ENCODE measurements around the gene TSHZ1.
"Not testable (repeated sequence)": the region's sequence is repeated elsewhere in the genome, so short reads cannot be mapped to it uniquely, and the experiment has no call there.

Gene TSHZ1

DNA sequence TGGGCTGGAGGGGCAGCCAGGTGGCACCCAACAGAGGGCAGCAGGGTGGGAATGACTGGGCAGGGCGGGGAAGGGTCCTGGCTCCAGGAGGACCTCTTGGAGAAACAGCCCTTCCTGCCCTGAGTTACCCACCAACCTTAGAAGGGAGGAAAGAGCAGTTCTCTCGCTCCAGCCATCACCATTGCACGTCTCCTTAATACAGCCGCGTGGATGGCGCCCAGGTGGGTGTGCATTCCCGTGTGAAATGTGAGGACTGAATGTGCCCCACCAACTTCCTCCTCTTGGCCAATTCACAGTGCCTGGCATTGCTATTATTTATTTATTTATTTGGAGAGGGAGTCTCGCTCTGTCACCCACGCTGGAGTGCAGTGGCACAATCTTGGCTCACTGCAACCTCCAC is 109.9 kb downstream of the TSHZ1 start:
- no peak for DNase-seq

DNA sequence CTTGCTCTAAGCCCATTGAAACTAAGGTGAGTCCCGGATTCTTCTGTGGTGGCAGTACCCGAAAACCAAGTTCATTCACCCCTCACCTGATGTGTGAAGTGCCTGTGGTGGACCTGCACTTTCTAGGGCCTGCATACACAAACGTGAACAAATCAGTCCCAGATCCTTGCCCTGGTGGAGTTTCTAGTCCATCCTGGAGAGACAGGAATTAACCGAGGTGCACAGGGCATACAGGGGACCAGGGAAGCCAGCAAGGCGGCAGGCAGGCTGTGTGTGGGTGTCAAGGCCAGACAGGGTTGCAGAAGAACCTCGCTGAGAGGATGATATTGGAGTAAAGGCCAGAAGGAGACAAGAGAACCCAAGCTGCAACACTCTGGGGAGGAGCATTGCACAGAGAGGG is 110.8 kb downstream of the TSHZ1 start:
- no peak for DNase-seq

DNA sequence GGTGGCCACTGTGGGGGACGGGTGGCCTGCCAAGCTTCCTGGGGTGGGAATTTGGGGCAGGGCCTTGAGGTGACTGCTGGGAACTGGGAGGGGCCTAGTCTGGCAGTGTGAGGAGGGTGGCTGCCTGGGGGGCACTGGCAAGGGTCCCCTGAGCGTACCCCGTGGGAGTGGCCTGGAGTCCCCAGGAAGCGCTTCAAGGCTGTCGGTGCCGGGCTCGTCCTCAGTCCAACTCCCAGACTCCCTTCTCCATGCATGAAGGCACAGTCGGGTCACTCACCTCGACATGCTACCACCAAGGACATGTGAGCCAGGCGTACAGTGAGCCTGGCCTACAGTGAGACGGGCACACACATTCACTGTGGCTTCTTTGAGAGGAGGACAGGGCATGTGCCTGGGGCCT is 111.6 kb downstream of the TSHZ1 start:
- DNase-seq, result no peak

DNA sequence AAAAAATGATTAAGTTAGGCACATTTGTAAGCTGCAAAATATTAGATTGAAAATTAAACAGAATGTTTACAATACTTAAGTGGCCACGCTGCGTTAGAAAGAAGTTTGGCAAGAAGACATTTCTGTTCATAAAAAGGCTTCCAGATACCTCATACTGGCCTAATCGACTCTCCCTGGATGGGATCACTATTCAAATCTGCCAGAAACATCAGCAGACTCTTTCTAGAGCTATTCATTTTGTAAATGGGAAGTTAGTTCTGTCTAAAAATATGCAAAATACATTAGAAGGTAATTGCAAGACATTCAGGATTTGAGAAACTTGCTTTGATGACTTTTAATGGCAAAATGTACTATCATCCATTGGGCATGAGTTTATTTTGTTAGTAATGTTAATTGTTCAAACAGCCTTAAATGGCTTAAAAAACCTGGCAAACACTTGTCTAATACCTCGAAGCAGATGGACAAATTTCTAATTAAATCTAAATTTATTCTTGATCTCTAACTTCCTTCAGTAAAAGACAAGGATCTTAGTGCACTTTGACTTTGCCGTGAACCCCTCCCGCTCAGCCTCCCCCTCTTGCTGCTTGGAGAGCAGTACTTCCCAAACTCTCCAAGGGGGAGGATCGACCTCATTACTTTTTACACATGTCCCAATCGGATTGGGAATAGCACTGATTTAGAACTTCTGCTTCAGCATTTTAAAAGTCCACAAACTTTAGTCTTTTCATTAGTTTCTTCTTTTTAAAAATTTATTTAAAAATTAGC is 113.4 kb downstream of the TSHZ1 start:
- DNase-seq, result no peak

DNA sequence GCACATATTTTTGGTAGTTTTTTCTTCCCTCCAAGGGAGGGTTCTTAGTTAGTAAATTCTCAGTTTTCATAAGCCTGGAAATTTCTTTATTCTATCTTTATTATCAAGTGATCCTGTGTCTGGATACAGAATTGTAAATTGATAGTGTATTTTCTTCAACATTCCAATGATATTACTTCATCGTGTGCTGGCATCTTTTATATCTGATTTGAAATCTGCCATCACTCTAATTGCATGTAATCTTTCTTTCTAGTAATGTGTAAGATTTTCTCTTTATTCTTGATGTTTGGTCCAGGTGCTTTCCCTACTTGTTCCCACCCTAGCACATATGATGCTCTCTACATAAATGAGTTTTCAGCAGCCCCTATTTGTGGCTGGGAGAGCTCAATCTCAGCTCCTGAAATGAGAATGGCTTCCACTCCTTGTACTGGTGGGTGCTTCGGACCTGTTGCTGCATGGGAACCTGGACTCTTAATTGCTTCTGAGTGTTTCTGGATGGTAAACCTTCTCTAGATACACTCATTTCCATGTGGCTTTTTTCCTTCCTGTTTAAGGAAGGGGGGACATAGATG is 114.2 kb downstream of the TSHZ1 start:
- DNase-seq, result no peak

DNA sequence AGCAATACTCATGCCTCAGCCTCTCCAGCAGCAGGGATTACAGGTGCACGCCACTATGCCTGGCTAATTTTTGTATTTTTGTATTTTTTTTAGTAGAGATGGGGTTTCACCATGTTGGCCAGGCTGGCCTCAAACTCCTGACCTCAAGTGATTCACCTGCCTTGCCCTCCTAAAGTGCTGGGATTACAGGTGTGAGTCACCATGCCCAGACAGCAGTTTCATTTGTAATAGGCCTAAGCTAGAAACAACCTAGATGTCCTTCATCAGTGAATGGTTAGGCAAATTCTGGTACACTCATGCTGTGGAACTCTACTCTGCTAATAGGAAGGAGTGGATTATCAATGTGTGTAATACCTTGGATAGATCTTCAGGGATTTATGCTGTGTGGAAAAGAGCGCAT is 119.2 kb downstream of the TSHZ1 start:
- not testable (repeated sequence) for DNase-seq

DNA sequence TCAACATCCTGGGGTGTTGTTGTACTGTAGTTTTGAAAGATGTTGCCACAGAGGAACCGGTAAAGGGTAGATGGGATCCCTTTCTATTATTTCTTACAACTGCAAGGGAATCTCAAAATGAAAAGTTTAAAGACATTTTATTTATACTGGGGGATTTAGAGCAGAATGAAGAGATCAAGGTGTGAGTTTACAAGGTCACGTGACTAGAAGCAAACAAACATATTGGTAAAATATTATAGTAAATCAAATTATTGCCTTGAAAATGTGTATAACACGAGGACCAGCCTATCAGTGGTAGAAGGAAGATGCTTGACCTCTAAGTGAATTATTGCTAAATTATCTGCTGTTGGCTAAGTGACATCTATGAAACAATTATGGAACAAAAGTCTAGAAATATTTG is 119.7 kb downstream of the TSHZ1 start:
- no peak for DNase-seq

DNA sequence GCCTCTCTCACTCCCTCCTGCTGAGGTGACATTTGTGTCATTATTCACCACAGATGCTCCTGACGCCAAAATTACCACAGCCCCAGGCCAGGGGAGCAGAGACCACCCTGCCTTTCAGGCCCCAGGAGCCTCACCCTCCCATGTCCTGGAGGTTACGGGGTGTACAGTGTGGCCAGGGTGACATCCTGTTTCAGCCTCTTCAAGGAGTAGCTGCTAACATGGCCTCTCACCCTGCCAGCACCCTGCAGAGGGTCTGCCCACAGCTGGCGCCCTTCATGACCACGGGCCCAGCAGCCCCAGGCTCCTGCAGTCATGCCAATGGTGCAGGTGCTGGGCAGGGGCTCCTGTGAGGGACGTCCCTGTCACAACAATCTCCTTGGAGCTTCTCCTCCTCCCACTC is 124.3 kb downstream of the TSHZ1 start:
- no peak for DNase-seq

DNA sequence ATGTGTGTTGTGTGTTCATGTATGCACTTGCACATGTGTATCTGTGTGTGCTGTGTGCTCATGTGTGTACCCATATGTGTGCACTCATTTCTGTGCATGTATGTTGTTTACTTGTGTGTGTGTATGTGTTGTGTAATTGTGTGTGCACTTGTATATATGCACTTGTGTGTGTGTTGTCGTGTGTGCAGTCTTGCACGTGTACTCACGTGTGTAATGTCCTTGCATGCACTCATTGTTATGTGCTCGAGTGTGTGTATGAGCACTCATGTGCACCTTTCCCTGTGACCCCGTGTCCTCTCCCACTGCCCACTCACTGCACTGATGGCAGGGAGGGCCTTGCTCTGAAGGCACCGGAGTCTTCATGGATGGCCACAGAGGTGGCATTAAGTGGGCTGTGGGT is 124.9 kb downstream of the TSHZ1 start:
- no peak for DNase-seq

DNA sequence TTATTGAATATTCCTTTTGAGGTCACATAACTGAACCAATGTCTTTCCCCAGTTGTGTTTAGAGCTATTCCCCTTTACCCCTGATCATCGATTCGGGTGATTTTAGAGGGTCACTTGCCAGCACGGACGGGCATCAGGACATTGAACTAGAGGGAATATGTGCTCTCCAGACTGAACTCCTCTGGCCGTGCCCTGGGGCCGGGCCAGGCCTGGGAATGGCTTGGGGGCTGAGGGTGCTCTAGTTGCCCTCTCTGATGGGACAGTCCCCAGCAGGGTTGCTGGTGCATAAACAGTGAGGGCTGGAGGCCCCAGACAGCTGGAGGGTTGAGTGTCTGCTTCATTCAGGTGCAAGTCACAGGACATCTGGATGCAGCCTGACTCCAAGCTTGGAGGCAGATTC is 126.2 kb downstream of the TSHZ1 start:
- DNase-seq, result no peak

DNA sequence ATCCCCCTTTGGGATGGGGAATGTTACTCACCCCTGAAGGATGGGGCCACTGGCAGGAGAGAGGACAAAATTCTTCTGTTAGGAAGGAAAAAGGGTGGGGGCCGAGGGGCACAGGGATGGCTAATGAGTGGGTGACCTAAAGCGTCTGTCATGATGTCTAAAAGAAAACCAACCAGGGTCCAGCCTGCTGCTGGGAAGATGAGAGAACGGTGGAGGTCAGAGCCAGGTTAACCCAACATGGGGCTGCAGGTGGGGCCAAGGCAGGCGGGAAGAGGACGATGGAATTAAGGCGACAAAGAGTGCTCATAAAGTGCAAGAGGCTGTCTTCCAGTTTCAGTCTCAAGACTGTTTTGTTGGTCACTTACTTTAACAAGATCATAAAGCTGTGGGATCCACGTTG is 126.8 kb downstream of the TSHZ1 start:
- no peak for DNase-seq

DNA sequence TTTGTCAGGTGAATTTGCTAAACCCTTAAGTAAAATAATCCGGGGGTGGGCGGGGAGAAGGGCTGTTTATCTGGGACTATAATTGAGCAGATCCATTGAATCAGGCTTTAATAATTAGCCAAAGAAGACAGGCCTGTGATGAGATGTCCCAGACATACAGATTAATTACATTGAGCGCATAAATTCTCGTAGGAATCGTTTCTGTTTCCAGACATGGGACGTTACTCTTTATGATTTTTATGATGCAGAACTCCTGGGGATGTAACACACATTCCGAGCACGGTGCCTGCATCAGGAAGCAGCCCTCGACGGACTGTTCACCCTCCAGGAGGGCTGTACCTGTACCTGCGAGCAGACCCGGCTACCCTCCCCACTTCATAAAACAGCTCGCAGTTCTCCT is 128.0 kb downstream of the TSHZ1 start:
- DNase-seq, result no peak

Data from NCI-H187 treated with DMSO at 0.1 percent for 48 hours (cell line).